ENCODE measurements around the gene CAMTA1.

CAMTA1 gene

GRCh38 chr1:7642781-7643529 lies 857.7 kb downstream of the CAMTA1 start:
- TF ChIP-seq ISL1 (CRISPR knock-in tag; IDR thresholded peaks at IDR 0.05): no peak
- no peak for TF ChIP-seq CREB5 (CRISPR knock-in tag; IDR thresholded peaks at IDR 0.05; ENCODE audit: low read depth)
- TF ChIP-seq SNAI2 (CRISPR knock-in tag; IDR thresholded peaks at IDR 0.05): no peak
- no peak for TF ChIP-seq CSDC2 (CRISPR knock-in tag; IDR thresholded peaks at IDR 0.05)
- TF ChIP-seq ZNF565 (CRISPR knock-in tag; conservative IDR thresholded peaks at IDR 0.05; ENCODE audit: low read depth): no peak
- TF ChIP-seq, protein P1, sequence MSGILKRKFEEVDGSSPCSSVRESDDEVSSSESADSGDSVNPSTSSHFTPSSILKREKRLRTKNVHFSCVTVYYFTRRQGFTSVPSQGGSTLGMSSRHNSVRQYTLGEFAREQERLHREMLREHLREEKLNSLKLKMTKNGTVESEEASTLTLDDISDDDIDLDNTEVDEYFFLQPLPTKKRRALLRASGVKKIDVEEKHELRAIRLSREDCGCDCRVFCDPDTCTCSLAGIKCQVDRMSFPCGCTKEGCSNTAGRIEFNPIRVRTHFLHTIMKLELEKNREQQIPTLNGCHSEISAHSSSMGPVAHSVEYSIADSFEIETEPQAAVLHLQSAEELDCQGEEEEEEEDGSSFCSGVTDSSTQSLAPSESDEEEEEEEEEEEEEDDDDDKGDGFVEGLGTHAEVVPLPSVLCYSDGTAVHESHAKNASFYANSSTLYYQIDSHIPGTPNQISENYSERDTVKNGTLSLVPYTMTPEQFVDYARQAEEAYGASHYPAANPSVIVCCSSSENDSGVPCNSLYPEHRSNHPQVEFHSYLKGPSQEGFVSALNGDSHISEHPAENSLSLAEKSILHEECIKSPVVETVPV (CRISPR knock-in tag; IDR thresholded peaks at IDR 0.05): no peak
- no peak for TF ChIP-seq OSR1 (CRISPR knock-in tag; IDR thresholded peaks at IDR 0.05)
- TF ChIP-seq, protein P2, sequence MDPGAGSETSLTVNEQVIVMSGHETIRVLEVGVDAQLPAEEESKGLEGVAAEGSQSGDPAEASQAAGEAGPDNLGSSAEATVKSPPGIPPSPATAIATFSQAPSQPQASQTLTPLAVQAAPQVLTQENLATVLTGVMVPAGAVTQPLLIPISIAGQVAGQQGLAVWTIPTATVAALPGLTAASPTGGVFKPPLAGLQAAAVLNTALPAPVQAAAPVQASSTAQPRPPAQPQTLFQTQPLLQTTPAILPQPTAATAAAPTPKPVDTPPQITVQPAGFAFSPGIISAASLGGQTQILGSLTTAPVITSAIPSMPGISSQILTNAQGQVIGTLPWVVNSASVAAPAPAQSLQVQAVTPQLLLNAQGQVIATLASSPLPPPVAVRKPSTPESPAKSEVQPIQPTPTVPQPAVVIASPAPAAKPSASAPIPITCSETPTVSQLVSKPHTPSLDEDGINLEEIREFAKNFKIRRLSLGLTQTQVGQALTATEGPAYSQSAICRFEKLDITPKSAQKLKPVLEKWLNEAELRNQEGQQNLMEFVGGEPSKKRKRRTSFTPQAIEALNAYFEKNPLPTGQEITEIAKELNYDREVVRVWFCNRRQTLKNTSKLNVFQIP (CRISPR knock-in tag; IDR thresholded peaks at IDR 0.05; ENCODE audit: borderline replicate concordance, low read depth): no peak
- no peak for ATAC-seq

DNA sequence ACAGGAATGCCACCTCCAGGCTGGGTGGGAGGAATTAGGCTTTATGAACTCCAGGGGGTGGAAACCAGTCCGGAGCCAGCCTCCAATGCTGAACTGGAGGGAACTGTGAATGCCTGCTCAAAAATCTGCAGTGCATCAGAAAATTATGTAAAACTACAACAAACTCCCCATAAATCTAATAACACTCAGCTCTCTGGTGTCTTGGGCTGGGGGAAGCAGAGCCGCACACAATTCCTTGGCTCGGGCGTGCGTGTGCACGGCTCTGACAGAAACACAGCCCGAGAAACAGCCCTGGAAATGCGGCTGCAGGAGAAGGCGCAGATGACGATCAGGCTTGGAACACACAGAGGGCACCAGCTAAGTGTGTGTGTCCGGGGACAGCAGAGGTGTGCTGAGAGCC lies 858.3 kb downstream of the CAMTA1 start:
- ATAC-seq: no peak
- TF ChIP-seq, protein P2 (CRISPR knock-in tag; IDR thresholded peaks at IDR 0.05; ENCODE audit: borderline replicate concordance, low read depth): no peak
- TF ChIP-seq, protein P3, sequence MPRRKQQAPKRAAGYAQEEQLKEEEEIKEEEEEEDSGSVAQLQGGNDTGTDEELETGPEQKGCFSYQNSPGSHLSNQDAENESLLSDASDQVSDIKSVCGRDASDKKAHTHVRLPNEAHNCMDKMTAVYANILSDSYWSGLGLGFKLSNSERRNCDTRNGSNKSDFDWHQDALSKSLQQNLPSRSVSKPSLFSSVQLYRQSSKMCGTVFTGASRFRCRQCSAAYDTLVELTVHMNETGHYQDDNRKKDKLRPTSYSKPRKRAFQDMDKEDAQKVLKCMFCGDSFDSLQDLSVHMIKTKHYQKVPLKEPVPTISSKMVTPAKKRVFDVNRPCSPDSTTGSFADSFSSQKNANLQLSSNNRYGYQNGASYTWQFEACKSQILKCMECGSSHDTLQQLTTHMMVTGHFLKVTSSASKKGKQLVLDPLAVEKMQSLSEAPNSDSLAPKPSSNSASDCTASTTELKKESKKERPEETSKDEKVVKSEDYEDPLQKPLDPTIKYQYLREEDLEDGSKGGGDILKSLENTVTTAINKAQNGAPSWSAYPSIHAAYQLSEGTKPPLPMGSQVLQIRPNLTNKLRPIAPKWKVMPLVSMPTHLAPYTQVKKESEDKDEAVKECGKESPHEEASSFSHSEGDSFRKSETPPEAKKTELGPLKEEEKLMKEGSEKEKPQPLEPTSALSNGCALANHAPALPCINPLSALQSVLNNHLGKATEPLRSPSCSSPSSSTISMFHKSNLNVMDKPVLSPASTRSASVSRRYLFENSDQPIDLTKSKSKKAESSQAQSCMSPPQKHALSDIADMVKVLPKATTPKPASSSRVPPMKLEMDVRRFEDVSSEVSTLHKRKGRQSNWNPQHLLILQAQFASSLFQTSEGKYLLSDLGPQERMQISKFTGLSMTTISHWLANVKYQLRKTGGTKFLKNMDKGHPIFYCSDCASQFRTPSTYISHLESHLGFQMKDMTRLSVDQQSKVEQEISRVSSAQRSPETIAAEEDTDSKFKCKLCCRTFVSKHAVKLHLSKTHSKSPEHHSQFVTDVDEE (CRISPR knock-in tag; IDR thresholded peaks at IDR 0.05): no peak
- TF ChIP-seq ZFP30 (CRISPR knock-in tag; IDR thresholded peaks at IDR 0.05): no peak
- TF ChIP-seq PATZ1 (CRISPR knock-in tag; IDR thresholded peaks at IDR 0.05; ENCODE audit: borderline replicate concordance): no peak
- no peak for TF ChIP-seq ZC3H10 (CRISPR knock-in tag; IDR thresholded peaks at IDR 0.05)
- TF ChIP-seq BACH2 (CRISPR knock-in tag; IDR thresholded peaks at IDR 0.05; ENCODE audit: borderline replicate concordance): no peak
- TF ChIP-seq GLIS3 (CRISPR knock-in tag; IDR thresholded peaks at IDR 0.05): no peak
- TF ChIP-seq ESRRG (CRISPR knock-in tag; IDR thresholded peaks at IDR 0.05): no peak
- no peak for TF ChIP-seq ARNTL (CRISPR knock-in tag; IDR thresholded peaks at IDR 0.05; ENCODE audit: borderline replicate concordance, low read depth)
- no peak for TF ChIP-seq CSDC2 (CRISPR knock-in tag; IDR thresholded peaks at IDR 0.05)
- no peak for TF ChIP-seq TOX (CRISPR knock-in tag; IDR thresholded peaks at IDR 0.05; ENCODE audit: borderline replicate concordance)
- TF ChIP-seq CREB5 (CRISPR knock-in tag; IDR thresholded peaks at IDR 0.05; ENCODE audit: low read depth): no peak
- TF ChIP-seq, protein P1 (CRISPR knock-in tag; IDR thresholded peaks at IDR 0.05): no peak
